Limb (tissue), 2 donors: Measurements from ENCODE around the gene RFX8.
A peak's percentile ranks its signal among the peaks of the same experiment; 100 is the strongest.
"Not testable (repeated sequence)": the region's sequence is repeated elsewhere in the genome, so short reads cannot be mapped to it uniquely, and the experiment has no call there.

Experiments
- DNase-seq, 2 donors: peaks; one replicate each; pipeline ENCODE4 v3.0.0-alpha.2; 2016; ENCODE audit errors: extremely low spot score in 2 of 2

Gene RFX8

GRCh38 chr2:101486258-101486701 lies 11.4 kb upstream of the RFX8 start:
- no peak for DNase-seq

DNA sequence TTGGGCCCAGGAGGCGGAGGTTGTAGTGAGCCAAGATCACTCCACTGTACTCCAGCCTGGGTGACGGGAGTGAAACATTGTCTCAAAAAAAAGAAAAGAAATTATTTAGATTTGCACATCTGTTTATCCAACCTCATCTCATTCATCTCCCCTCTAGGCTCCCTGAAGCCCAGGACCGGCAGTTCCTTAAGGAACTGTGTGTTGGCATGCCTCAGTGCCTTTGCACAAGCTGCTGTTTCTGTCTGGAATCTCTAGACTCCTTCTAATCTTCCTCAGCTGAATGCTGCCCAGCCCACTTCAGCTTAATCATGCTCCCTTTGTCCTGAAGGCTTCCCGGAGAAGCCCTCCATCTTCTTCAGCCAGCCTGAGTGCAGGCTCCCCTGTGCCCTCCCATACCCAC lies 10.9 kb upstream of the RFX8 start:
- no peak for DNase-seq

DNA sequence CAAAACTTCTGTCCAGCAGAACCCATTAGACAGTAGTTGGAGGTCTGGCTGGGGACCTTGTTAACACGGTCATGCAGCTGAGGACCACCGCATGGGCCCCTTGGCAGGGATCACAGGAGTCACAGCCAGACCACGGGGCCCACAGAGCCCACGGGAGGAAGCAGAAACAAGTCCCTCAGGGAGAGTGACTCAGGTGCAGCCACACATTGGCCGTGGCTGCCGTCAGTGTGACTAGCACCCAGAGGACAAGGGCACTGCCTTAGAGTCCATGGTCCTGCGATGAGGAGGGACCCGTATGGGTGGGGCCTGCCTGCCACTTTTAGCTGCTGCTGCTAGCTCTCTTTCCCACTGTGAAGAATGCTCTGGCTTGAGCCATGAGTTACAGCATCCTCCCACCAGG lies 5.9 kb upstream of the RFX8 start:
- DNase-seq = no peak

- no peak for DNase-seq
Measured at GRCh38 chr2:101479810-101480209, 4.9 kb upstream of the RFX8 start.

DNA sequence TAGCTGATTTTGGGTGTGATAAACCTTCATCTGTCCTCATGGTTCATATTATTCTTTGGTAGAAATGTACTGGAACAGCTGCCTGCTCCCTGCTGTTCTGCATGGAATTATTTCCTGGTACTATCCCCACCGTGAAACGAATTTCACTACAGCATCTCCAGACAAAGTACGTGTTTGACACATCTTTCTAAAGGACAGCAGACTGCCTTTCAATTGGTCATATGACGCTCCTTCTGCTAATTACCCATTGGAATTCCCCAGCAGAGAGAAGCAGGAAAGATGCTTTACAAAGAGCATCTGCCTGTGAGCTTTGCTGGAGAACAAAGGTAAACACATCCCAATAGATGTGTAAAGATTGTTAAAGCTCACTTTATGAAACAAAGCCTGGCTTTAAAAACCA lies 4.4 kb upstream of the RFX8 start:
- peak in 1 of 2 donors; percentile 15 for DNase-seq

GRCh38 chr2:101478181-101479001 lies 3.5 kb upstream of the RFX8 start:
- DNase-seq = peak in 1 of 2 donors; percentile 22

GRCh38 chr2:101477556-101477955 lies 2.6 kb upstream of the RFX8 start:
- no peak for DNase-seq

- no peak for DNase-seq
Measured at GRCh38 chr2:101476605-101477208, 1.8 kb upstream of the RFX8 start.

- DNase-seq = peak; percentile 49 to 78
Measured at GRCh38 chr2:101473911-101474701, 806 bp downstream of the RFX8 start.

DNA sequence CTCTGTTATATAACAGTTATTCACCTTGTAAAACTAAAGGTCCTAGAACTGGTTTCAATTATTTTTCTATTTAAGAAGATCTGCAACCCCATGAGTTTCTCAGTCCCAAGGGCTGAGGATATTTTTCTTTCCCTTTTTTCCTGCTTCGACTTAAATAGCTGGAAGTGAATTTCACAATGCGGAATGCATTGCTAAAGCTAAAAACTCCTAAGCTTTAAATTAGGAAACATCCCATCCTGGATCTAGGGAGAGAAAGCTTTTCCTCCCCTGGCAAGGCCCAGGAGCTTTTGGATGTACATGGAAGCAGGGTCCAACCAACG lies 1.4 kb downstream of the RFX8 start:
- DNase-seq = peak in 1 of 2 donors; percentile 24

DNA sequence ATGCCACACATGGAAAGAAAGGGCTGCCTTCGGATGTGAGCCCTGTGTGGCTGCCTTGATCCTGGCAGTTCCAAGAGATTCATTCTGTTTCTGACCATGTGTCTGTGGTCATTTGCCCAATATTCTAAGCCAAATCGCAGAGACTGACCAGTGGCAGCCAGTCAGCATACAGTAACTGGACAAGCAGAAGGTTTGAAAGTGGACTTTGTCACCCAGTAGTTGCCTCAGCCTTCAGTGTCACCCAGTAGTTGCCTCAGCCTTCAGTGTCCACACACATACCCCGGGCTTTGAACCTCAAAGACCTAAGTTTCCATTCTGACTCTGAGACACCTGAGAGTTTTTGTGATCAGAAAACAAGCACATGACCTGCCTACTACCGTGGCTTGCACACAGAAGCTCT lies 5.0 kb downstream of the RFX8 start:
- DNase-seq = no peak

DNA sequence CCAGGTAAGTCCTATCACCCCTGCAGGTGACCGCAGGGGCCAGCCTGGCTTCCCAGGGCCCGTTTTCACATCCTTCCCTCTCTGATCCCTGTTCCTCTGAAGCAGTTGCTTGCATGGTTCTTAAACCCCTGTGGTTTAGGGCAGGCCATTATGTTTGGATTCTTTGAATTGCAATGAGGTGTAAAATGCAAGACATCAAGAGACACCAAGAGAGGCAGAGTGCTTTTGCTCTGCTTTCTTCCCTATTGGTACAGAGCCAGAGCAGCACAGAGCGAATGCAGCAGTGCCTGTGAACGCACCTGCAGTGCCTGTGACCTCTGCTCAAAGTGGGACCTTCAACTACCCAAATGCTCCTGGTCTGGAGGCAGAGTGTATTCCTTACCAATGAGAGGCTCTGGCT lies 7.6 kb downstream of the RFX8 start:
- no peak for DNase-seq

DNA sequence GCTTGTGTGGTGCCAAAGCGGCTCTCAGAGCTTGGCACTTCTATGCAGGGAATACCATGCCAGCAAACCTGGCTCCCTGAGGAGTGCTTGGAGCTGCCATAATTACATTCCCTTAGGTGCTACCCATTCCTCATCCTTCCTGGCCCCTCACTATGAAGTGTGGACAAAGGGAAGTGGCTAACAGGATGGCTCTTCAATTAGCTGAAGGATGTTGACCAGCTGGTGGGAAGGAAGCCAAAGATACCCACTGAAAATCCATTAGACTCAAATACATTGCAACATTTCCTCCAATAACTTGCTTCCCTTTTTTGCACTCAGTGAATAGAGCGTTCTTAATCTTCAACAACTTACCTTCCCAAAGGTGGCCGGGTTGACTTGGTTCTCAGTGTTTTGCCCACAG lies 8.5 kb downstream of the RFX8 start:
- DNase-seq = no peak

- DNase-seq = no peak
Measured at GRCh38 chr2:101464841-101465240, 10.1 kb downstream of the RFX8 start.

DNA sequence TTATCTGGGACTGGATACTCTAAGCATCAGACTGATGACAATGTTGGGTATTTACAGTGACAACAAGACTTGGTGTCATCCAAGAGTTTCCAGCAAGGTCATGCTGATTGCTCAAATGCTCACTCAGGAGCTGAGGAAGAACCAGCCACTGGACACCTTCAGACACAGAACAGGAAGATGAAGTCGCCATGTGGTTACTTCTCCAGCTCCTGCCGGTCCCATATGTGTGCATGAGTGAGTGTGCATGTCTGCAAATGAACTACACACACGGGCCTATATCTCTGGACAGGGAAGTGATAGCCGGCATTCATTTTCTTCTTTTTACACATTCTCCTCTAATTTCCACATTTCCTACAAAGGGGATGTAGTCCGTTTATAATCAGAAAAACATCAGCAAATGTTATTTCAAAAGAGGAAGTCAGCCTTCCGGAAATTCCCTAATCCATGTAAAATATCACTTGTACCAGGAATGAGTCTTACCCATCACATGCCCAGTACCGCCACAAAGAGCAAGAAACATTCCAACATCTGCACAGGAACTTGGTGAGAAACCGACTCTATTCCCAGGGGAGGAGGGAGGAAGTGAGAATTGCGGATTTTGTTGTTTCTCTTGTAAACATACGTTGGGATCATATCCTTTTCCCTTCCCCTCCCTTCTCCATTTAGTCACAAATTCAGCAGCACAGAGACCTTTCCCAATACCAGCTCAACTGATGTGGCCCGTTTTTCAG lies 10.8 kb downstream of the RFX8 start:
- peak in 1 of 2 donors; percentile 12 for DNase-seq

DNA sequence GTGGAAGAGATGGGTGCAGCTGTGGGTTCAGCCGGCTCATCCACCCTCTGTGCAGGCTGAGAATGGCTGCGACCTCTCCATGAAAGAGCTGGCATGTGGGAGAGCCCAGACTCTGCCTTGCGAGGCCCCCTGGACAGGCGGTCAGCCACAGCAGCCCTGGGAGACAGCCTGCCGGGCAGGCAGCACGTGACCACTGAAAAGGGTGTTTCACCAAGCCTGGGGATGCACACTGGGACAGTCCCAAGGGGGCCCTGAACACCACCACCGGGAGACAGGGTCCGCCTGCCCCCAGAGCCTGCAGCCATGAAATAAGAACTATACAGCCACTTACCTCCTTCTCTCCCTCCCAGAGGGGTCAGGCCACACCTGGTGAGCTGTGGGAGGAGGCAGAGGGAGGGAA lies 11.5 kb downstream of the RFX8 start:
- DNase-seq = no peak

DNA sequence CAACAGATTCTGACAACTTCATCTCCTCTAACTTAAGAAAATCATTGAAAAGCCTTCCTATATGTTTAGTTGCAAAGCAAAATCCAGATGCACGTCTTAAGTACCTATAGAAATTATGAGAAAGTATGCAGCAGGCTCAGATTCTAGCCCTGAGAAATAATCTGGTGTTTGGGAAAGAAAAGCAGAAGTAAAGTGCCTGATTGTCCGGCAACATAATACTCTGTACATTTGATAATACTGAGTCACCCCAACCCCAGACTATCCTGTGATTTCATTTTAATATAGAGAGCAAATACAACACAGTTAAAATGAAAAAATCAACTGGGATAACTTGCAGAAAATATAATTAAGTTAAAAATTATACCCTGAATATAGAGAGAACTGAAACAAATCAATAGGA lies 13.5 kb downstream of the RFX8 start:
- DNase-seq = no peak

- not testable (repeated sequence) for DNase-seq
Measured at GRCh38 chr2:101454408-101454807, 20.5 kb downstream of the RFX8 start.

DNA sequence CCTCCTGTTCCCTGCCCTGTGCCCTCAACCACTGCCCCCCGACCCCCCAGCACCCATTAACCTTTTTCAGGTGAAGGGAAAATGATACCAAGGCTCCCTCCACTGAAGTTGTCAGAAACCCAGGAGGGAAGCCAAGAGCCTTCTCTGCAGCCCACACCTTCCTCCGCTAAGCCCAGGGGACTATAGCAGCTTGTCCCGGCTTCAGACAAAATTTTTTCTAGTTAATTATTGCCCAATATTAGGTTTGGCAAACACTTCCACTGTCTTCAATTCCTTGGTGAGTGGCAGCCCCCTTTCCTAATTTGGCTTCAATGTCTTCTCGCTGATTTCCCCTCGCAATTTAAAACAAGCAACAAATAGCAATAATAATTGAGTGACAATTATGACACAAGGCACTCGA lies 23.9 kb downstream of the RFX8 start:
- no peak for DNase-seq

- DNase-seq = no peak
Measured at GRCh38 chr2:101446869-101447268, 28.0 kb downstream of the RFX8 start.

GRCh38 chr2:101442667-101443061 lies 32.2 kb downstream of the RFX8 start:
- no peak for DNase-seq
